ENCODE measurements around the gene PRRX2.

DNA sequence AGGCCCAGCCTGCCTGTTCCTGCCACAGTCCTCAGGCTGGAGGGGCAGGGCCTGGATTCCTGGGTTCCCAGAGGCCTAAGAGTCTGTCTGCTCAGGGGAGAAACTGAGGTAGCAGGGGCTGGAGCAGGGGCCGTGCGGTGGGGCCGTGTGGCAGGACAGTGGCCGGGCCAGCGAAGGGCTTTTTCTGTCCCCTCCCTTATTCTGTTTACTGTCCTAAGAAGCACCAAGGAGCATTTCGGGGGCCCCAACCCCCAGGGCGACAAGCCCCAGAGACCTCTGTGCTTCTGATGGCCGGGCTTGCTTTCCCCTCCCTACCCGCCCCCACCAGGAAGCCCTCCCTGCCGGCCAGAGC, 16.7 kb upstream of the PRRX2 start:
- no peak for TF ChIP-seq GABPA (tag; conservative IDR thresholded peaks at IDR 0.05; ENCODE audit: low read depth)
- TF ChIP-seq, protein P1, sequence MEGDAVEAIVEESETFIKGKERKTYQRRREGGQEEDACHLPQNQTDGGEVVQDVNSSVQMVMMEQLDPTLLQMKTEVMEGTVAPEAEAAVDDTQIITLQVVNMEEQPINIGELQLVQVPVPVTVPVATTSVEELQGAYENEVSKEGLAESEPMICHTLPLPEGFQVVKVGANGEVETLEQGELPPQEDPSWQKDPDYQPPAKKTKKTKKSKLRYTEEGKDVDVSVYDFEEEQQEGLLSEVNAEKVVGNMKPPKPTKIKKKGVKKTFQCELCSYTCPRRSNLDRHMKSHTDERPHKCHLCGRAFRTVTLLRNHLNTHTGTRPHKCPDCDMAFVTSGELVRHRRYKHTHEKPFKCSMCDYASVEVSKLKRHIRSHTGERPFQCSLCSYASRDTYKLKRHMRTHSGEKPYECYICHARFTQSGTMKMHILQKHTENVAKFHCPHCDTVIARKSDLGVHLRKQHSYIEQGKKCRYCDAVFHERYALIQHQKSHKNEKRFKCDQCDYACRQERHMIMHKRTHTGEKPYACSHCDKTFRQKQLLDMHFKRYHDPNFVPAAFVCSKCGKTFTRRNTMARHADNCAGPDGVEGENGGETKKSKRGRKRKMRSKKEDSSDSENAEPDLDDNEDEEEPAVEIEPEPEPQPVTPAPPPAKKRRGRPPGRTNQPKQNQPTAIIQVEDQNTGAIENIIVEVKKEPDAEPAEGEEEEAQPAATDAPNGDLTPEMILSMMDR (IDR thresholded peaks at IDR 0.05 in 2 of 3, conservative IDR thresholded peaks at IDR 0.05 in 1 of 3; ENCODE audit: insufficient read depth in 2 of 3, low read depth in 1 of 3, low read length in 3 of 3), result no peak
- TF ChIP-seq CHD2 (IDR thresholded peaks at IDR 0.05; ENCODE audit: low read depth, low read length), result no peak
- no peak for TF ChIP-seq ZNF133 (CRISPR knock-in tag; IDR thresholded peaks at IDR 0.05)
- TF ChIP-seq NFIC (IDR thresholded peaks at IDR 0.05), result no peak
- no peak for TF ChIP-seq POLR2A (conservative IDR thresholded peaks at IDR 0.05)
- TF ChIP-seq NFATC3 (IDR thresholded peaks at IDR 0.05), result no peak

Measured in K562 (cell line).